GM18519 (cell line): ENCODE data around the gene PPCDC.

Source experiments
- ATAC-seq: cut with Tn5 transposase; IDR thresholded peaks from one replicate; pipeline ENCODE4 v1.9.1; 2021; ENCODE audit warnings: mild to moderate bottlenecking, moderate library complexity; ENCODE audit not compliant: unreplicated experiment, low FRiP score

The PPCDC gene

GRCh38 chr15:75042730-75043508 is 19.5 kb downstream of the PPCDC start:
- ATAC-seq: peak; percentile 56

GRCh38 chr15:75043509-75044257 is 20.3 kb downstream of the PPCDC start:
- peak; percentile 21 for ATAC-seq

- ATAC-seq: no peak
Observed at GRCh38 chr15:75044258-75044878, 21.0 kb downstream of the PPCDC start.

GRCh38 chr15:75045332-75046015 is 22.1 kb downstream of the PPCDC start:
- no peak for ATAC-seq

GRCh38 chr15:75048394-75048793 is 25.0 kb downstream of the PPCDC start:
- ATAC-seq: no peak

GRCh38 chr15:75049392-75049791 is 26.0 kb downstream of the PPCDC start:
- no peak for ATAC-seq

GRCh38 chr15:75050283-75050682 is 26.9 kb downstream of the PPCDC start:
- ATAC-seq: no peak

- no peak for ATAC-seq
Observed at GRCh38 chr15:75051191-75051608, 27.8 kb downstream of the PPCDC start.

- no peak for ATAC-seq
Observed at GRCh38 chr15:75051711-75052110, 28.3 kb downstream of the PPCDC start.

GRCh38 chr15:75052972-75053747 is 29.8 kb downstream of the PPCDC start:
- no peak for ATAC-seq

- no peak for ATAC-seq
Observed at GRCh38 chr15:75053748-75054125, 30.3 kb downstream of the PPCDC start.

GRCh38 chr15:75054172-75054897 is 30.9 kb downstream of the PPCDC start:
- ATAC-seq: no peak

GRCh38 chr15:75056036-75056435 is 32.6 kb downstream of the PPCDC start:
- no peak for ATAC-seq

- ATAC-seq: no peak
Observed at GRCh38 chr15:75058127-75058905, 34.9 kb downstream of the PPCDC start.

- no peak for ATAC-seq
Observed at GRCh38 chr15:75059607-75060006, 36.2 kb downstream of the PPCDC start.

- ATAC-seq: no peak
Observed at GRCh38 chr15:75061272-75061671, 37.9 kb downstream of the PPCDC start.

GRCh38 chr15:75062706-75063105 is 39.3 kb downstream of the PPCDC start:
- no peak for ATAC-seq

- ATAC-seq: no peak
Observed at GRCh38 chr15:75063338-75063737, 39.9 kb downstream of the PPCDC start.

- no peak for ATAC-seq
Observed at GRCh38 chr15:75063889-75064288, 40.5 kb downstream of the PPCDC start.
